ENCODE measurements around the gene ALKBH3.

ALKBH3 gene

DNA sequence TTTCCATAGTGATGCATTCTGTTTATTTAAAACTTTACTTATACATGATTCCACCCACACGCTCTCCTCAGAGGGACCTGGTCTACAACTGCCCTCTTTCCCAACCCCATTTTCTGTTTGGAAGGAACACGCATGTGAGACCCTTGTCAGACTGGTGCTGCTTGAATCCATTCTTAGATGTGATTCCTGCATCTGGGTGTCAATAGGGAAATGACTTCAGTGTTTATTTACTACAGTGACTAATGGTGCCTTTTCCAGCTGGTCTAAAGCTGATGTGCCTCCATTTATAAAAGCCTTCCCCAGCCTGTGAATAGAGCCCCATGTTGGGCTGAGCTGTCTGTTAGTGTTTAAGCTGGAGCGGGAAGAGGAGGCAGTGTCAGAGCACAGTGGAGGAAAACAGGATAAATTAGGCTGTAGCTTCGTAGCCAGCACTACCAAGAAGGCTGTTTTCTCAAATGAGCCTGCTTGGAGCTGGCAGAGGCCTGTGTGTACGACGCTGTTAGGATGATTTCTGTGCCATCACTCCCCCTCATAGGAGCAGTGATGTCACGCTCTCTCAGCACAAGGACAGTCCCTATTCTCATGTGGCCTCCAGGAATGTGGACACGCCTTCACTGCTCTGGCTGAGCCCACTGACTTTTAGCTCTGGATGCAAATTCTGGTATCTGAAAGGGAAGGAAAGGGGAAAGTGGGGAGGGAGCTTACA lies 42.9 kb downstream of the ALKBH3 start:
- no peak for DNase-seq

DNA sequence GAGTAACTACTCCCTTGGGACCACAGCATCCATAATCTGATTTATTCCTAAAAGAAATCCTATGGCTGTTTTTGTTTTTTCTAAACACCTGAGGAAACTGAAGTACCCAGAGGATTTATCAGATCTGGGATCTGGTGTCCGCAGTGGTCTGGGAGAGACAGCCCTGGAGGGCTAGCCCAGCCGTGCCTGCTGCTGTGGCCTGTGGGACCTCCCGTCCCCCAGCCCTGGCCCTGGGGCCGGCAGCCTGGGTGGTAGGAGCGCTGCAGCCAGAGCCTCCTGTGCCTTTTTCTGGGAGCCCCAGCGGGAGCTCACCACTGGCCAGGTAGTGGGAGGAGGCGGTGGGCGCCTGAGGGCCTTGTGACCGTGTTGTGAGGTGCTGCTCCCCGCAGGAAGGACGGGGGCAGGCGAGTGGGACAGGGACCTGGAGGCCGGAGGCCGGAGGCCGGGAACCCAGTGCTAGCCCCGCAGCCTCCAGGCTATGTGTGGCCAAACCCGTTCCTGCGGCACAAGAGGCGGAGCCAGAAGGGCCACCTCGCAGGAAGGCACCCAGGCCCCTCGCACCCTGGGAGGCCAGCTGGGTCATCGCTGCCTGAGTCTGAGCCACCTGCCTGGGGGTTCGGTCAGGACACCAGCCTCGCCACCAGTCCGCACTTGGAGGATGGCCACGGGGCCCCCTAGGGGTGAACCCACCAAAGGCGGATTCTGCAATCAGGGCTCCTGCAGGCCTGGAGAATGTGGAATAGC lies 43.7 kb downstream of the ALKBH3 start:
- DNase-seq, result no peak

GRCh38 chr11:43925063-43925931 lies 44.7 kb downstream of the ALKBH3 start:
- no peak for DNase-seq

DNA sequence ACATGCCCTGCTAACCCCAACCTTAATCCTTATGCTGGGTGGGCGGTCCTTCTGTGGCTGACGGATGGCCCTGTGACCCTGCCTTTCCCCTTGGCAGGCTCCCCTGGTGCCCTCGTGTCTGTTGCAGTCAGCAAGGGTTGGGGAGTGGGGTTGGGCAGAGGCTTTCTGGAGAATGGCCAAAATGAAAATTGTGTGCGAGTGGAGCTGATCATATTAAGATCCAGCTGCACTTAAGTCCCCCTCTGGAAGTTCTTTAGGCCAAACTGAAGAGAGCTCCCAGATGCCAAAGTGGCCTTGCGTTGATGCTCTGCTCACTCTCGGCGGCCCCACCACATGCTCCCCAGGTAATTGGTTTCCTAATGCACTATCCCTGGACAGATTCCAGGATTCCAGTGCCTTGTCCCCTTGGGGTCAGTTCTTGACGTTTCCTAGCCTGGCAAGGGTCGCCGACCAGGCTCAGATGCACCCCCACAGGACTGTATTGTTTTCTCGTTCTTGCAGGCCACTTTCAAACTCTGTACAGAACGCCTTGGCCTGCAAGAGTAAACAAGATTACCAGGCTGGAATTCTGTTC lies 45.4 kb downstream of the ALKBH3 start:
- DNase-seq, result peak; percentile 34

GRCh38 chr11:43927070-43927469 lies 46.4 kb downstream of the ALKBH3 start:
- DNase-seq, result no peak

GRCh38 chr11:43927925-43928707 lies 47.5 kb downstream of the ALKBH3 start:
- DNase-seq, result no peak

DNA sequence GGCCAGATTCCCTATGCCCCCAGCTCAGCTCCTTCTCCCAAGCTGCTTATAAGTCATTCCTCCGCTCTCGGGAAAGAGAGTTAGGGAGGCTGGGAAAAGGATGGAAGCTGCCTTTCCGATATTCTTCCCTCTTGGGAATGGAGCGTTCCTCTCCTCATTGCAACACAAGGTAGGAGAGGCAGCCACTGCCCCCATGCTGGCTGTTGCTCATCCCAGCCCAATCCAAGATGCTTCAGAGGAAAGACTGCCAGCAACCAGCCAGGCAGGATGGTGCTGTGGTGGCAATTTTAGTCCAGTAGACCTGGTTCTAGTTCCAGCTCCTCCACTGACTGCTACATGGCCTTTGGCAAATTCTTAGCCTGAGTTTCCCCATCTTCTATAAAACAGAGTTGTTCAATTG lies 48.1 kb downstream of the ALKBH3 start:
- no peak for DNase-seq

- no peak for DNase-seq
These were observed 50.5 kb downstream of the ALKBH3 start for GRCh38 chr11:43930868-43931716.

DNA sequence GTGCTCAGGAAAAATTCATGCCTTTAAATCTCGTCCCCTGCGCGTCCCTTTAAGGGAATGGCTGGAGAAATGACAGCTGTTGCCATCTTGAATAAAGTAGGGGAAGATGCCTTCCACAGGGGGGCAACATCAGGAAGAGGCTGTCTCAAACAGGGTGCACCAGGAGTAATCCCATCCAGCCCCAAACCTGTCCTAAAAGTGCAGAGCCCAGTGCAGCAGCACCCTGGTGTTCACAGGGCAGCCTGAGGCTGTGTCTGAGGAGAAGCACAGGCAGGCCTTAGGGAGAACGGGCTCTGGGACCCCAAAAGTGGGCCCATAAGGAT lies 51.0 kb downstream of the ALKBH3 start:
- DNase-seq, result no peak

DNA sequence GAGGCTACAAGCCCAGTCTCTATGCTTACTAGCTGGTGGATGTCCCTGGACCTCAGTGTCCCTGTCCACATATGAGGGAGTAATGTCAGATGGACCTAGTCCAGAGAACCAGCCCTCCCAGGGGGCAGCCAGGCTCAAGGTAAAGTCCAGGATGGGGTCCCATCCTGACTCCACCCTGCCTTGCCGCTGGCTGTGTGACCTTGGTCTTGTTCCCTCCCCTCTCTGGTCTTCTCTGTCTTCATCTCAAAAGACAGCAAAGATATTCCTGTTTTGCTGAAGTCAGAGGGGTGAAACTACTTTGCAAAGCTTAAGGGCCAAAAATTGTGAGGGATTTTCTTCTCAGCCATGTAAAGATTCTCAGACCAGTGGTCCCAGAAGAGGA lies 52.6 kb downstream of the ALKBH3 start:
- DNase-seq, result no peak

- DNase-seq, result peak; percentile 27
These were observed 53.2 kb downstream of the ALKBH3 start for GRCh38 chr11:43933608-43934551.

DNA sequence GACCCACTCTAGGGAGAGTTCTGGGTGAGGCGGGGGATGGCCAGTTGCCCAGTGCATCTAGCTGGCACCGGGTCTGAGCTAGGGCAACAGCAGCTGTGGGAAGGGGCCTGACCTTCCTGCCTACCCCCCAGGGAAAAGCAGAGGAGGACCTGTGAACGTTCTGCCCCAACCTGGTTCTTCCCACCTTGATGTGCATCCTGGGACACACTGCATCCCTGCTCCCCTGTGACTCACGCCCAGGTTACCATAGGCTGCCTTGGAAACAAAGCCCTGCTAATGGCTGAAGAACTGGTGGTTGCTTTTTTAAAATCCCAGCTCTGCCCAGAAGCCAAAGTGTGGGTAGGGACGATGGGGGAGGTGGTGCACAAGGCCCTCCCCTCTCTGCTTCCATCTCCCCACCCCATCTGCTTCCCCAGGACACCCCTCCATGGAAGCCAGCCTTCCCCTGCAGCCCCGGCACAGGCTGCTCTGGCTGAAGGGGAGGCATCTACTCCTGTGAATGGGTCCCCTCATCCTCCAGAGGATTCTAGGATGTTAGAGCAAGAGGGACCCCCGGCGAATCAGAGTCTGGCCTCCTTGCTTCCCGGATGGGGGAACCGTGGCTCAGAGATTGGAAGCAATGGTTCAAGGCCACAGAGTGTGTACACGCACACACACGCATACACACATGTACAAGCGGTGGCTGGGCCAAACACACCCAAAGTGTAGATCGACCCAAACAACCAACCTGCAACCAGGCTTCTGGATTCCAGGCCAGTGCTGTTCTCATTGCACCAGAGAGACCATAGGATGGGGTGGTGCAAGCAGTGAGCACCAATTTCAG lies 54.2 kb downstream of the ALKBH3 start:
- no peak for DNase-seq

DNA sequence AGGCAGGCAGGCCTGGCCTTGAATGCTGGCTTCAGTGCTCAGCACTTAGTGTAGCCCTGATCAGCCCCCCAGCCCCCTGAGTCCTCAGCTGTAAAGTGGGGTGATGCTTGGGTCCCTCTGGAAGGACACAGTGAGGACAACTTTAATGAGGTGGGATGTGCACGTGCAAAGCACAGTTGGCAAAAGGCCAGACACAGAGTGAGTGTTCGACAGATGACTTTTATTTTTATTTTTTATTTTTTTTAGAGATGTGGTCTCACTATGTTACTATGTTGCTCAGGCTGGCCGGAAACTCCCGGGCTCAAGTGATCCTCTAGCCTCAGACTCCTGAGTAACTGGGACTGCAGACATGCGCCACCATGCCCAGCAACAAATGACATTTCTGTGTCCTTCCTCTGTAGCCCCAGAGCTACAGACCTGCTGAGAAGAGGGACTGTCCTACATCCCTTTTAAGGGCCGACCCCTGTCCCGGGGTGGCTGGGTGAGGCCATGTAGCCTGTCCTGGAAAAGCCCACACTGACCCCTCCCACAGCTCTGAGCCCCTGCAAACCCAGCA lies 54.9 kb downstream of the ALKBH3 start:
- DNase-seq, result no peak

GRCh38 chr11:43936076-43936475 lies 55.4 kb downstream of the ALKBH3 start:
- no peak for DNase-seq

DNA sequence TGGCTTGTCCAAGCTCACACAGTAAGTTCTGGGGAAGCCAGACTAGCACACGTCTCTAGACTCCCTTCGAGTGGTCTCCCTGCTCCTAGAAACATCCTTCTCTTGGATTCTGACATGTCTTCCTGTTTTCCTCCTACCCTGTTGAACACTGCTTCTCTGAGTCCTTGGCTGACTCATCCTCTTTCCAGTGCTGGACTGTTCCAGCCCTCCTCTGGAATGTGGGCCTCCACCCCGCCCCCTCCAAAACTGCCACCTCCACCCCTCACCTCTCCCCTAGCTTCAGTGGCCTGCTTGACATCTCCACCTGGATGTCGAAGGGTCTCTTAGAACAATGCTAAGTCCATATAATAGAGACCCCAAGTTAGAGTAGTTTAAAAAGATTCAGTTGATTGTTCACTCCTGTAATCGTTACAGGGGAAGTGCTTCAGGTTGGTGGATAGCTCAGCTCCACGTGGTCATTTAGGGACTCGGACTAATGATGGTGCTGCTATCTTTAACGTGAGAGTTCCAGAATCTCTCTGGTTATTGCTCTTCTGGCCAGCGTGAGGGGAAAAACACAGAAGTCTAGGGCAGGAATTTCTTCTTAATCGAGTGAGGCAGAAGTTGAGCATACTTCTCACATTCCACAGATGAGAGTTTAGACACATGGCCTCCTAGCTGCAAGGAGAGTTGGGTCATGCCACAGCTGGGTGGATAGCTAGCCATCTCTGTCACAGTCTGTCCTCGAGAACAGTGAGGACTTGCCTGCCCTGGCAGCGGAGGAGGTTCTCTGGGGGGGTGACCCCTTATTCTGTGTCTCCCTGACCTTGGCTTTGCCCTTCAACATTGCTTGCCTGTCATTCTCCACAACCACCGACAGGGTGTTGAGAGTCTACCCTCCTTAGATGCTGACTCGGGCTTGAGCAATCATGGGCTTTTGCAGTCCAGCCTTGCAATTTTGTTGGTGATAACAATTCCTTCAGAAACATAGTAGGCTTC lies 57.1 kb downstream of the ALKBH3 start:
- DNase-seq, result no peak

DNA sequence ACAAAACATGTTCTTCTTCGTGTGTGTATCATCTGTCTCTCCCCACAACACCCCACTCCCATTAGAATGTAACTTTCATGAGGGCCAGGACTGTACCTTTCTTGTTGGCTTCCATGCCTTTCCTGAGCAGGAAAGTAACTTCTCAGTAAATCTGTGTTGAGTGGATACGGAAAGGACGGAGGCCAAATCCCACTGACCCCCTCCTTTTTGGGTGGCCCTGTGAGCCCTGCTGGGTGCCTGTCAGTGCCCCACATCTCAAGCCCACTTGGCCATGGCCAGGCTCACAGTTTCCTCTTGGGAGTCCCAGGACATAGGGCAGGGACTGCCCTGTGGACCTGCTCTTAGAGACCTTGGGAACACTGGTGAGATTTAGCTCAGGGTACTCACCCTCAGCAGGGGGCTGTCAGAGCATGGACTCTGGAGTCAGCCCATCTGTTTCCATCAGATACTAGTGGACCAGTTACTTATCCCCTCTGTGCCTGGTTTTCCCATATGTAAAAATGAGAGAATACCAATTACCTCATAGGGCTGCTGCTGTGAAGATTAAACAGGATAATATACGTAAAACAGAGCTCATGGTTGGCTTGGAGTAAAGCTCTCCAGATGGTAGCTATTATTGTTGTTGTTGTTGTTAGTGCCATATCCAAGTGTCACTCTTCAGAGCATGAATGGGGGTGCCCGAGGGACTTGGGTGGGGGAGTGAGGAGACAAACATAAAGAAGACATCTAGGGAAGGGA lies 60.8 kb downstream of the ALKBH3 start:
- DNase-seq, result no peak

All from NCI-H1092 treated with DMSO at 0.1 percent for 48 hours (cell line).